ENCODE data around the gene ZNF853.

- no peak for TF ChIP-seq CTCF (IDR thresholded peaks at IDR 0.05)
- no peak for TF ChIP-seq POLR2A (IDR thresholded peaks at IDR 0.05)
Observed at GRCh38 chr7:6600093-6600492, 15.3 kb upstream of the ZNF853 start.

Measured in prostate gland (tissue), 2 donors.